ENCODE measurements around the gene LAMC1.

LAMC1 gene

DNA sequence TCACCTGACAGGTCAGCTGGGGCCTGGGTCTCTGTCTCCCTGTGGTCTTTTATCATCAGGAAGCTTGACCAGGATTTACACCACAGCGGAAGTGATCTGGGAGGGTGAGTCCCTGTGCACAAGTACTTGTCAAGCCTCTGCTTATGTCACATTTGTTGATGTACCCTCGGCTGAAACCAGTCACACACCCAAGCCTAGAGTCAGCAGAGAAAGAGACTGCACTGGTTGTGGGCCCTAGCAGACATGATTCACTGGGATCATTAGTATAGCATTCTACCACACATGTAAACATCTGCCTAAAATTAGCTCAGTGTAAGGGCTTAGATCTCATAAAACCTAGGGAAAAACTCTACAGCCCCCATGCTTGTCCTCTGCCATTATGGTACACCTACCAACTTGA is 83.5 kb downstream of the LAMC1 start:
- no peak for DNase-seq (ENCODE audit: low read depth)

DNA sequence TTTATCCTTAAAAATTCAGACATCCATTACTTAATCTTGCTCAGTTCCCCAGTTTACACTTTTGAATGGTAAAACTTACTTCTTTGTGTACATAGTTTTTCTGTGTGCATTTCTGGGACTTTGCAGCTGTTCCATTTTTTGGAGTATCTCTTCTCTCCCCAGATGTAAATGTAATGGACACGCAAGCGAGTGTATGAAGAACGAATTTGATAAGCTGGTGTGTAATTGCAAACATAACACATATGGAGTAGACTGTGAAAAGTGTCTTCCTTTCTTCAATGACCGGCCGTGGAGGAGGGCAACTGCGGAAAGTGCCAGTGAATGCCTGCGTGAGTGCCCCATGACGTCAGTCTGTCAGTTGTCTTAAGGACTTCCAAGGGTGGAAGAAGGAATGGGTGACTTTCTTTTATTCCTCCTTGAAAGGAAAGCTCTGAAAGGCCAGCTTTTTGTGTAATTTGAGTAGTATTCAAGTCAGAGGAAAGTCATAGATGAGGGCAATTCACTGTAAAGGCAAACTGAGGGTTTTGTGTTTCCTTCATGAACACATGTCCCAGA is 87.2 kb downstream of the LAMC1 start:
- DNase-seq (ENCODE audit: low read depth) = no peak

GRCh38 chr1:183114441-183114840 is 91.2 kb downstream of the LAMC1 start:
- no peak for DNase-seq (ENCODE audit: low read depth)

GRCh38 chr1:183116416-183116815 is 93.2 kb downstream of the LAMC1 start:
- no peak for DNase-seq (ENCODE audit: low read depth)

- DNase-seq (ENCODE audit: low read depth) = no peak
These were observed 98.4 kb downstream of the LAMC1 start for GRCh38 chr1:183121609-183122008.

GRCh38 chr1:183124259-183124658 is 101.0 kb downstream of the LAMC1 start:
- DNase-seq (ENCODE audit: low read depth) = no peak

DNA sequence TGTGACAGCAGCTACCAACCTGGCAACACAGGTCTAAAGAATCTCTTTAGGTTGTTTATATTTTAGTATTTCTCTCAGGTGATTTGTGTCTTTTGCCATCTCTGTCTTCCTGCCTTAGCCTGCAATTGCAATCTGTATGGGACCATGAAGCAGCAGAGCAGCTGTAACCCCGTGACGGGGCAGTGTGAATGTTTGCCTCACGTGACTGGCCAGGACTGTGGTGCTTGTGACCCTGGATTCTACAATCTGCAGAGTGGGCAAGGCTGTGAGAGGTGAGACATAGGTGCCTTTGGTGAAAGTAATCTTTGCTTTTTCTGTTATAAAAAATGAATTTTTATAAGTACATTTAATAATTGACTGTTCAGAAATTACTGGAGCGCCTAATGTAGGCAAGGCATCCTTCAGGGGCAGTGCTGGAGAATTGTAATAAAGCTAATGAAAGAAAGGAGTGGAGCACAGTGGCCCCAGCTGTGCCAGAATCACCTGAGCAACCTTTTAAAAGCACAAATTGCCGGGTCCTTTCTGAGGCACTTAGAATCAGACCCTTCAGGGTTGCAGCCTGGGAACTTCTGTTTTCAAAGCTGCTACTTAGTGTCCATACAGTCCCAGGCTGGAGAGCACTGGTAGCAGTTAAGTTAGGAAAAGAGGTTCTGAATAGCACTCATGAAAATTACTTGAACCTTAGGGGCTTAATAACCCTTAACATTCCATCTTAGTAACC is 102.2 kb downstream of the LAMC1 start:
- no peak for DNase-seq (ENCODE audit: low read depth)

DNA sequence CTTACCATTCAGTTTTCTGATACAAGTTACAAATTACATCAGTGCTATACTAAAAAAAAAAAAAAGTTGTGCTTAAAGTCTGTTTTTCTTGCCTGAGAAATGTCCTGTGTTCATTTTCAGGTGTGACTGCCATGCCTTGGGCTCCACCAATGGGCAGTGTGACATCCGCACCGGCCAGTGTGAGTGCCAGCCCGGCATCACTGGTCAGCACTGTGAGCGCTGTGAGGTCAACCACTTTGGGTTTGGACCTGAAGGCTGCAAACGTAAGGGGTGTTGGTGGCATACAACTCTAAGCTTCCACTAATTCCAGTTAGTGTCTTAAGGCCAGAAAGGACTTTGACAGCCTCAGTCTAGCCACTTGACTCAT is 102.8 kb downstream of the LAMC1 start:
- DNase-seq (ENCODE audit: low read depth) = no peak

DNA sequence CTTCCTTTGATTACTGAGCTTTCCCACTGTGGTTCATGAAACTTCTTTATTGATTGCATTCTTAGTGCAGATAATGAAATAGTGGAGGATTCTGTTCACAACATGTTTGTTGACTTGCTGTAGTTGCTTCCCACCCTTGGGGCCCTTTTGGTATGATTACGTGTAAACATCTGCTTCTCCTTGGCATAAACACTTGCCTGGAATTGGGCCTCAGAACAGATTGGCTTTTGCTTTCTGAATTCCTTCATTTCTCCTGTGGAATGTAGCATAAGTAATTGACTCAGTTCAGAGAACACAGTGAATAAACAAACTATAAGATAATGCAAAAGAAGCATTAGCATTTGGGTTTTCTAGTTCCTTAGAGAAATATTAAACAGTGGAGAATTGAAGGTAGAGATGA is 103.3 kb downstream of the LAMC1 start:
- DNase-seq (ENCODE audit: low read depth) = no peak

GRCh38 chr1:183129921-183130690 is 106.9 kb downstream of the LAMC1 start:
- DNase-seq (ENCODE audit: low read depth) = no peak

DNA sequence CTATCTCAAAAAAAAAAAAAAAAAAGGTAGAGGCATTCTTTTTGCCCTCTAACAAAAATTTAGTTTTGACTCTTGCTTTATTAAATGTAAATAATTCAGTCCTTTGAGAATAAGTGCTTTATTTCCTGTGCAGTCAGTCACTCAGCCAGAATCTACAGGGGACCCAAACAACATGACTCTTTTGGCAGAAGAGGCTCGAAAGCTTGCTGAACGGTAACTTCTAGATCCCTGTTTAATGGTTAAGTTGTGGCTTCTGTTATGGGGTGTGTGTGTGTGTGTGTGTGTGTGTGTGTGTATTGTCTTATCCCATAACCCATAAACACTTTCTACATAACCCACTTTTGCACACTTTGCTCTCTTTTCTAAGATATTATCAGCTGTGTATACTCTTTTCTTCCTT is 107.9 kb downstream of the LAMC1 start:
- no peak for DNase-seq (ENCODE audit: low read depth)

- no peak for DNase-seq (ENCODE audit: low read depth)
These were observed 112.1 kb downstream of the LAMC1 start for GRCh38 chr1:183135336-183135735.

GRCh38 chr1:183137782-183138181 is 114.6 kb downstream of the LAMC1 start:
- DNase-seq (ENCODE audit: low read depth) = no peak

GRCh38 chr1:183138301-183138700 is 115.1 kb downstream of the LAMC1 start:
- DNase-seq (ENCODE audit: low read depth) = no peak

DNA sequence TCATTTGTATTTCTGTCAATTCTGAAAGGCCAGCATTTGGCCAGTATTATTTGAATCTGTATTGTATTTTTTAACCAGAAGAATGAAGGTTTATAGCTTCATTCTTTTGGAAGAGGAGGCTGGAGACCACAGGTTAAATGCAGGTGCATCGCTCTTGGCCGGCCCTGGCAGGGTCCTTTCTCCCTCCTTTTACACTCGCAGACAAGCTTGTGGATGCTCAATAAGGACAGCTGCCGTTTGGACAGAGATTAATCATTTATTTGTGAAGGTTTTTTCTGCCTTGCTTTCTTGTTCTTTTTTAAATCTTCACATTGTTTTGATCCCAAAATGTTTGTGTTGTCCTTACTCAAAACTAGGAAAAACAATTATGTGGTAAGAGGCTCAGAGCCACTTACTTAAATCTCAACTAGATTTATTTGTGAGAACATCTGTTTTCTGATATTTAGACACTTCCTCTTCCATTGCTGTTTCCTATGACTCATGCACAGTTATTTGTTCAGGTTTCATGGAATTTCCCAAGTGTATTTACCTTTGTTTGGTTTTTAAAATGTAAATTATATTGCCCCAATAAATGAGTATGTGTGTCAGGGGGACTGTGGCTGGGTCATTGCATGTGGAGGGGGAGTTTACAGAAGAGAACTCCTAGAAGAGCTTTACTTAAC is 116.2 kb downstream of the LAMC1 start:
- no peak for DNase-seq (ENCODE audit: low read depth)

DNA sequence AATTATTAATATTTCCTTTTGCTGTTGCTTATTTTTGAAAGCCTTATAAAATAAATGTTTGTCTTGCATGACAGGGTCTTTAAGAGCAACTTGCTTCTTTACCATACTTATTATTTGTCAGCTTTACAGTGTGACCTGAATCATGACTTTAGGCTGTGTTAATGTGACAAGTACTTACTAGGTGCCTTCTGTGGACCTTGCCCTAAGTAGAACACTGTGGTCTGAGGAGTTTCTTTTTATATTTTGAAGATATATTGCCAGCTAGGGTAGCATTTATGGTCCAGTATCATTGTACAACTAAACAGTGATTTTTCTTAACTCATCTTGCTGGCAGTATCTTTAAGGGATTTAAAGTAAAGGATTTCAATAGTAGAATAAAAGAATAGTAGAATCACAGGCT is 117.4 kb downstream of the LAMC1 start:
- no peak for DNase-seq (ENCODE audit: low read depth)

DNA sequence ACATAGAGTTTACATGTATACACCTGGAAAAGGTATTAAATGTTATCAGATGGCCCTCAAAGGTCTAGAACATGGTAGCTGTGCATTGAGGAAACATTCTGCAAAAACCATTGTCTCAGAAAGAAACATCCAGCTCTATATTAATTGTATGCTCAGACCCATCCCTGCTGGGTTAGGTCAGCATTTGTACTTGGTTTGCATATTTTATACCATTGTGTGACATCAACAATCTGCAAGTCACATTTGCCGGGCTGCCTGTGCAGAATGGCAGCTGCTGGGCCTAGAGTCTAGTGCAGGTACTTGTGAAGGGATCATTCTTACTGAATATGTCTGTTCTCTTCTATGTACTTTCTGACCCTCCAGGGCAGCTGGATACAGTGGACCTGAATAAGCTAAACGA is 119.0 kb downstream of the LAMC1 start:
- no peak for DNase-seq (ENCODE audit: low read depth)

DNA sequence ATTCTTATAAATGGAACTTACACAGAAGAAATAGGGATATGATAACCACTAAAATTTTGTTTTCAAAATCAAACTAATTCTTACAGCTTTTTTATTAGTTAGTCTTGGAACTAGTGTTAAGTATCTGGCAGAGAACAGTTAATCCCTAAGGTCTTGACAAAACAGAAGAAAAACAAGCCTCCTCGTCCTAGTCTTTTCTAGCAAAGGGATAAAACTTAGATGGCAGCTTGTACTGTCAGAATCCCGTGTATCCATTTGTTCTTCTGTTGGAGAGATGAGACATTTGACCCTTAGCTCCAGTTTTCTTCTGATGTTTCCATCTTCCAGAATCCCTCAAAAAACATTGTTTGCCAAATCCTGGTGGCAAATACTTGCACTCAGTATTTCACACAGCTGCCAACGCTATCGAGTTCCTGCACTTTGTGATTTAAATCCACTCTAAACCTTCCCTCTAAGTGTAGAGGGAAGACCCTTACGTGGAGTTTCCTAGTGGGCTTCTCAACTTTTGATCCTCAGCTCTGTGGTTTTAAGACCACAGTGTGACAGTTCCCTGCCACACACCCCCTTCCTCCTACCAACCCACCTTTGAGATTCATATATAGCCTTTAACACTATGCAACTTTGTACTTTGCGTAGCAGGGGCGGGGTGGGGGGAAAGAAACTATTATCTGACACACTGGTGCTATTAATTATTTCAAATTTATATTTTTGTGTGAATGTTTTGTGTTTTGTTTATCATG is 120.5 kb downstream of the LAMC1 start:
- DNase-seq (ENCODE audit: low read depth) = no peak

GRCh38 chr1:183144752-183145151 is 121.5 kb downstream of the LAMC1 start:
- no peak for DNase-seq (ENCODE audit: low read depth)

GRCh38 chr1:183147735-183148134 is 124.5 kb downstream of the LAMC1 start:
- no peak for DNase-seq (ENCODE audit: low read depth)

GRCh38 chr1:183148599-183148998 is 125.4 kb downstream of the LAMC1 start:
- no peak for DNase-seq (ENCODE audit: low read depth)

GRCh38 chr1:183149273-183149672 is 126.1 kb downstream of the LAMC1 start:
- no peak for DNase-seq (ENCODE audit: low read depth)

All from stimulated activated CD8-positive, alpha-beta memory T cell treated with anti-CD3 and anti-CD28 coated beads, Interleukin-12 subunit alpha, Interleukin-12 subunit beta, amount 100 ng/mL, for 1 hour (primary cell).